ENCODE results near the gene FOXQ1.

Gene FOXQ1

GRCh38 chr6:1287103-1287591 is 24.8 kb upstream of the FOXQ1 start:
- Histone ChIP-seq H3K79me2 (ENCODE audit: insufficient read depth, low read length) (no peaks in the 10 kb centered on the region), H3K4me2 (ENCODE audit: insufficient read depth, low read length) (no peak overlapping the region), H3K27me3 (ENCODE audit: insufficient read depth, low read length, poor library complexity) (no peaks in the 10 kb centered on the region), H3K4me1 (ENCODE audit: insufficient read depth, low read length) (no peaks in the 10 kb centered on the region), H3K36me3 (ENCODE audit: insufficient read depth, low read length) (no peaks in the 10 kb centered on the region), H3K9me3 (ENCODE audit: insufficient read depth, low read length, severe bottlenecking) (no peaks in the 10 kb centered on the region), H3K27ac (ENCODE audit: low read length) (no peak overlapping the region), H4K20me1 (ENCODE audit: insufficient read depth, low read length) (no peaks in the 10 kb centered on the region), H3K4me3 (ENCODE audit: low read depth in 1 of 2, low read length in 2 of 2) (no peak overlapping the region), H2AFZ (ENCODE audit: low read depth, low read length) (no peak overlapping the region), H3K9ac (ENCODE audit: low read depth, low read length) (no peak overlapping the region)
- ATAC-seq (ENCODE audit: insufficient read depth, low read depth) = no peak
- TF ChIP-seq CTCF (IDR thresholded peaks at IDR 0.05; ENCODE audit: borderline replicate concordance, extremely low read depth, low read length, poor library complexity, severe bottlenecking) (no peak), EZH2 (IDR thresholded peaks at IDR 0.05; ENCODE audit: borderline replicate concordance, low read depth, low read length, severe bottlenecking) (no peak)
- no peak for DNase-seq

GRCh38 chr6:1290086-1290485 is 21.8 kb upstream of the FOXQ1 start:
- no peak overlapping the region for H3K4me2 ChIP-seq (ENCODE audit: insufficient read depth, low read length)
- TF ChIP-seq EZH2 (IDR thresholded peaks at IDR 0.05; ENCODE audit: borderline replicate concordance, low read depth, low read length, severe bottlenecking) (no peak), CTCF (IDR thresholded peaks at IDR 0.05; ENCODE audit: borderline replicate concordance, extremely low read depth, low read length, poor library complexity, severe bottlenecking) (no peak)
- no peaks in the 10 kb centered on the region for H3K27me3 ChIP-seq (ENCODE audit: insufficient read depth, low read length, poor library complexity)
- no peaks in the 10 kb centered on the region for H3K4me1 ChIP-seq (ENCODE audit: insufficient read depth, low read length)
- ATAC-seq (ENCODE audit: insufficient read depth, low read depth) (no peak), DNase-seq (no peak)
- H4K20me1 ChIP-seq (ENCODE audit: insufficient read depth, low read length) = no peaks in the 10 kb centered on the region
- H2AFZ ChIP-seq (ENCODE audit: low read depth, low read length) = no peak overlapping the region
- no peak overlapping the region for H3K9ac ChIP-seq (ENCODE audit: low read depth, low read length)
- H3K4me3 ChIP-seq (ENCODE audit: low read depth in 1 of 2, low read length in 2 of 2) = no peak overlapping the region
- H3K9me3 ChIP-seq (ENCODE audit: insufficient read depth, low read length, severe bottlenecking) = no peaks in the 10 kb centered on the region
- H3K79me2 ChIP-seq (ENCODE audit: insufficient read depth, low read length) = no peaks in the 10 kb centered on the region
- H3K36me3 ChIP-seq (ENCODE audit: insufficient read depth, low read length) = no peaks in the 10 kb centered on the region
- no peak overlapping the region for H3K27ac ChIP-seq (ENCODE audit: low read length)

- Histone ChIP-seq H3K27ac (ENCODE audit: low read length) (no peak overlapping the region), H3K27me3 (ENCODE audit: insufficient read depth, low read length, poor library complexity) (no peaks in the 10 kb centered on the region), H3K4me1 (ENCODE audit: insufficient read depth, low read length) (no peaks in the 10 kb centered on the region), H3K9ac (ENCODE audit: low read depth, low read length) (no peak overlapping the region), H3K36me3 (ENCODE audit: insufficient read depth, low read length) (no peaks in the 10 kb centered on the region), H2AFZ (ENCODE audit: low read depth, low read length) (no peak overlapping the region), H3K4me2 (ENCODE audit: insufficient read depth, low read length) (no peak overlapping the region), H3K4me3 (ENCODE audit: low read depth in 1 of 2, low read length in 2 of 2) (no peak overlapping the region), H4K20me1 (ENCODE audit: insufficient read depth, low read length) (no peaks in the 10 kb centered on the region), H3K9me3 (ENCODE audit: insufficient read depth, low read length, severe bottlenecking) (no peaks in the 10 kb centered on the region), H3K79me2 (ENCODE audit: insufficient read depth, low read length) (no peaks in the 10 kb centered on the region)
- ATAC-seq (ENCODE audit: insufficient read depth, low read depth) (no peak), DNase-seq (no peak)
- TF ChIP-seq CTCF (IDR thresholded peaks at IDR 0.05; ENCODE audit: borderline replicate concordance, extremely low read depth, low read length, poor library complexity, severe bottlenecking) (no peak), EZH2 (IDR thresholded peaks at IDR 0.05; ENCODE audit: borderline replicate concordance, low read depth, low read length, severe bottlenecking) (no peak)
These were observed 21.1 kb upstream of the FOXQ1 start for GRCh38 chr6:1290805-1291204.

- H3K79me2 ChIP-seq (ENCODE audit: insufficient read depth, low read length) = no peaks in the 10 kb centered on the region
- H2AFZ ChIP-seq (ENCODE audit: low read depth, low read length) = no peak overlapping the region
- no peaks in the 10 kb centered on the region for H3K4me1 ChIP-seq (ENCODE audit: insufficient read depth, low read length)
- H3K4me2 ChIP-seq (ENCODE audit: insufficient read depth, low read length) = no peak overlapping the region
- H3K27ac ChIP-seq (ENCODE audit: low read length) = no peak overlapping the region
- no peak overlapping the region for H3K9ac ChIP-seq (ENCODE audit: low read depth, low read length)
- H3K36me3 ChIP-seq (ENCODE audit: insufficient read depth, low read length) = no peaks in the 10 kb centered on the region
- no peaks in the 10 kb centered on the region for H3K9me3 ChIP-seq (ENCODE audit: insufficient read depth, low read length, severe bottlenecking)
- TF ChIP-seq EZH2 (IDR thresholded peaks at IDR 0.05; ENCODE audit: borderline replicate concordance, low read depth, low read length, severe bottlenecking) = no peak
- no peak for TF ChIP-seq CTCF (IDR thresholded peaks at IDR 0.05; ENCODE audit: borderline replicate concordance, extremely low read depth, low read length, poor library complexity, severe bottlenecking)
- H4K20me1 ChIP-seq (ENCODE audit: insufficient read depth, low read length) = no peaks in the 10 kb centered on the region
- no peaks in the 10 kb centered on the region for H3K27me3 ChIP-seq (ENCODE audit: insufficient read depth, low read length, poor library complexity)
- no peak overlapping the region for H3K4me3 ChIP-seq (ENCODE audit: low read depth in 1 of 2, low read length in 2 of 2)
- DNase-seq = no peak
- no peak for ATAC-seq (ENCODE audit: insufficient read depth, low read depth)
These were observed 20.5 kb upstream of the FOXQ1 start for GRCh38 chr6:1291381-1291780.

All from DND-41 (cell line).